HepG2 (cell line): ENCODE data around the gene YLPM1. TPM values are rescaled to one million over a fixed set of nuclear protein-coding genes. Genes with fewer than 3 reads are reported as not detected.
A peak's percentile ranks its signal among the peaks of the same experiment; 100 is the strongest.

Source experiments
- FOXA1 ChIP-seq, 2 experiments: fragments of 450-650 bp in 1 of 2; sonication (generic) in 1 of 2; formaldehyde crosslinking in 1 of 2; IDR thresholded peaks; 2 replicates each; pipeline versions ENCODE4 v1.4.0 to v1.6.1; 2016 to 2020; ENCODE audit warnings: missing genetic modification reagents in 1 of 2
- GPBP1L1 ChIP-seq: sonication (generic); formaldehyde crosslinking; IDR thresholded peaks from 2 replicates; pipeline ENCODE4 v1.5.0; 2020; ENCODE audit warnings: mild to moderate bottlenecking, missing genetic modification reagents
- GTF2F1 ChIP-seq: fragments of 150-350 bp; IDR thresholded peaks from 2 replicates; pipeline ENCODE4 v1.6.1; 2014; ENCODE audit warnings: low read length
- JDP2 ChIP-seq: sonication (generic); formaldehyde crosslinking; IDR thresholded peaks from 2 replicates; pipeline ENCODE4 v1.8.1; 2022; ENCODE audit warnings: missing genetic modification reagents, borderline replicate concordance
- MAF1 ChIP-seq: sonication (generic); formaldehyde crosslinking; IDR thresholded peaks from 2 replicates; pipeline ENCODE4 v1.5.0; 2020; ENCODE audit warnings: missing genetic modification reagents, borderline replicate concordance
- NCOA5 ChIP-seq: sonication (generic); formaldehyde crosslinking; IDR thresholded peaks from 2 replicates; pipeline ENCODE4 v1.4.0; 2020; ENCODE audit warnings: missing genetic modification reagents
- PHF5A ChIP-seq: IDR thresholded peaks from one replicate; pipeline ENCODE4 v1.6.1; 2018; ENCODE audit warnings: low read depth, missing genetic modification reagents; ENCODE audit not compliant: unreplicated experiment
- POLR2AphosphoS5 ChIP-seq: IDR thresholded peaks from 2 replicates; pipeline ENCODE4 v1.6.1; 2012; ENCODE audit warnings: low read depth, low read length
- RBFOX2 ChIP-seq: fragments of 200-400 bp; formaldehyde crosslinking; IDR thresholded peaks from 2 replicates; pipeline ENCODE4 v1.6.1; 2017; ENCODE audit warnings: low read depth, mild to moderate bottlenecking, low read length
- RORA ChIP-seq: sonication (generic); formaldehyde crosslinking; IDR thresholded peaks from 2 replicates; pipeline ENCODE4 v1.5.0; 2020; ENCODE audit warnings: mild to moderate bottlenecking, missing genetic modification reagents, moderate library complexity
- SETDB1 ChIP-seq: sonication (generic); formaldehyde crosslinking; IDR thresholded peaks from 2 replicates; pipeline ENCODE4 v1.5.1; 2020; ENCODE audit warnings: missing genetic modification reagents, mild to moderate bottlenecking, borderline replicate concordance
- SMAD3 ChIP-seq: sonication (generic); formaldehyde crosslinking; IDR thresholded peaks from 2 replicates; pipeline ENCODE4 v1.4.0; 2020; ENCODE audit warnings: missing genetic modification reagents
- TRIM22 ChIP-seq: fragments of 450-650 bp; IDR thresholded peaks from 2 replicates; pipeline ENCODE4 v1.6.1; 2017
- ZBTB25 ChIP-seq: IDR thresholded peaks from 2 replicates; pipeline ENCODE4 v1.6.1; 2018; ENCODE audit warnings: missing genetic modification reagents
- ZNF280B ChIP-seq: sonication (generic); formaldehyde crosslinking; IDR thresholded peaks from 2 replicates; pipeline ENCODE4 v1.5.0; 2020; ENCODE audit warnings: missing genetic modification reagents, mild to moderate bottlenecking, borderline replicate concordance
- ZNF33B ChIP-seq: sonication (generic); formaldehyde crosslinking; IDR thresholded peaks from 2 replicates; pipeline ENCODE4 v1.5.1; 2020; ENCODE audit warnings: mild to moderate bottlenecking, missing genetic modification reagents
- ZNF484 ChIP-seq: sonication (generic); formaldehyde crosslinking; IDR thresholded peaks from 2 replicates; pipeline ENCODE4 v1.5.1; 2020; ENCODE audit warnings: mild to moderate bottlenecking, low read depth, missing genetic modification reagents, borderline replicate concordance
- ZNF672 ChIP-seq: sonication (generic); formaldehyde crosslinking; IDR thresholded peaks from 2 replicates; pipeline ENCODE4 v1.8.1; 2022; ENCODE audit warnings: missing genetic modification reagents
- ZNF710 ChIP-seq: sonication (generic); formaldehyde crosslinking; IDR thresholded peaks from 2 replicates; pipeline ENCODE4 v1.5.0; 2020; ENCODE audit warnings: mild to moderate bottlenecking, missing genetic modification reagents, borderline replicate concordance
- ZNF83 ChIP-seq: sonication (generic); formaldehyde crosslinking; IDR thresholded peaks from 2 replicates; pipeline ENCODE4 v1.4.0; 2020; ENCODE audit warnings: missing genetic modification reagents, mild to moderate bottlenecking, borderline replicate concordance
- polyA plus RNA-seq, 8 experiments: library from polyadenylated mRNA; depleted of rRNA in 3 of 8; stranded (reverse) in 7 of 8; unstranded in 1 of 8; fragments of >200 nt; fragmentation: Illumina TruSeq in 4 of 8; extraction: Trizol in 4 of 8; gene quantifications; 2 replicates each; pipeline versions ENCODE4 v1.2.1 to v1.2.3, GENCODE V29; 2011 to 2016; ENCODE audit warnings: low read depth in 4 of 8, missing spikeins in 1 of 8, mixed read lengths in 1 of 8; ENCODE audit not compliant: insufficient read depth in 1 of 8
- total RNA-seq, 5 experiments: library from RNA; depleted of rRNA; stranded (reverse); fragments of >200 nt; fragmentation: Illumina TruSeq; extraction: Trizol; gene quantifications; 2 replicates each; pipeline ENCODE4 v1.2.3, GENCODE V29; 2016; ENCODE audit warnings: low read depth in 1 of 5

YLPM1 gene
- total and polyA plus RNA-seq, 2 of the 13 experiments (the other 11 are each of a cell fraction or from before 2014, with no cell fraction given) = 6.7 to 21.9 TPM

- TF ChIP-seq GPBP1L1 (CRISPR knock-in tag) (no peak), ZNF280B (CRISPR knock-in tag) (no peak), SMAD3 (CRISPR knock-in tag) (0 out of 2 replicates have a peak, but pooled peaks have one; percentile 65), ZNF33B (CRISPR knock-in tag) (no peak), POLR2AphosphoS5 (peak; percentile 73), RORA (CRISPR knock-in tag) (no peak), TRIM22 (no peak), ZNF83 (CRISPR knock-in tag) (no peak), ZBTB25 (CRISPR knock-in tag) (0 out of 2 replicates have a peak, but pooled peaks have one; percentile 19), MAF1 (CRISPR knock-in tag) (peak; percentile 53; the same call in 1 of the 2 replicates), SETDB1 (no peak), RBFOX2 (peak; percentile 96), NCOA5 (no peak), ZNF710 (no peak), PHF5A (CRISPR knock-in tag) (no peak), ZNF484 (CRISPR knock-in tag) (no peak), ZNF672 (CRISPR knock-in tag) (no peak), JDP2 (no peak), FOXA1 (IDR thresholded peaks at IDR 0.05) (no peak), FOXA1 (CRISPR knock-in tag; IDR thresholded peaks at IDR 0.05) (peak; percentile 38; the same call in 1 of the 2 replicates), GTF2F1 (no peak)
Measured at GRCh38 chr14:74762917-74763802, at the start of gene YLPM1 (continued).
